Activated CD8-positive, alpha-beta memory T cell treated with anti-CD3 and anti-CD28 coated beads for 24 hours (primary cell): ENCODE data around the gene DLGAP1.
"Not testable (repeated sequence)": the region's sequence is repeated elsewhere in the genome, so short reads cannot be mapped to it uniquely, and the experiment has no call there.

ENCODE experiments used
- DNase-seq: peaks from one replicate; pipeline ENCODE4 v3.0.0-alpha.2; 2020

The DLGAP1 gene

GRCh38 chr18:4068552-4069158 lies 386.5 kb downstream of the DLGAP1 start:
- DNase-seq: no peak

- no peak for DNase-seq
Measured at GRCh38 chr18:4063545-4063944, 391.6 kb downstream of the DLGAP1 start.

GRCh38 chr18:4060427-4061281 lies 394.5 kb downstream of the DLGAP1 start:
- no peak for DNase-seq

GRCh38 chr18:4058179-4058578 lies 396.9 kb downstream of the DLGAP1 start:
- no peak for DNase-seq

GRCh38 chr18:4040391-4041092 lies 414.6 kb downstream of the DLGAP1 start:
- DNase-seq: no peak

GRCh38 chr18:4035521-4035920 lies 419.6 kb downstream of the DLGAP1 start:
- no peak for DNase-seq

- not testable (repeated sequence) for DNase-seq
Measured at GRCh38 chr18:4034815-4035214, 420.3 kb downstream of the DLGAP1 start.

GRCh38 chr18:4026542-4026941 lies 428.6 kb downstream of the DLGAP1 start:
- no peak for DNase-seq

- no peak for DNase-seq
Measured at GRCh38 chr18:4024702-4025101, 430.4 kb downstream of the DLGAP1 start.

- not testable (repeated sequence) for DNase-seq
Measured at GRCh38 chr18:4022749-4023148, 432.4 kb downstream of the DLGAP1 start.

GRCh38 chr18:4020026-4020425 lies 435.1 kb downstream of the DLGAP1 start:
- DNase-seq: no peak

GRCh38 chr18:4017480-4017879 lies 437.6 kb downstream of the DLGAP1 start:
- DNase-seq: no peak

GRCh38 chr18:4016391-4017049 lies 438.6 kb downstream of the DLGAP1 start:
- DNase-seq: no peak

GRCh38 chr18:4007846-4008245 lies 447.3 kb downstream of the DLGAP1 start:
- DNase-seq: no peak

- DNase-seq: no peak
Measured at GRCh38 chr18:4004183-4004829, 450.8 kb downstream of the DLGAP1 start.

- no peak for DNase-seq
Measured at GRCh38 chr18:3998698-3999333, 456.3 kb downstream of the DLGAP1 start.

GRCh38 chr18:3995476-3996102 lies 459.5 kb downstream of the DLGAP1 start:
- DNase-seq: peak; percentile 65

GRCh38 chr18:3993941-3994687 lies 461.0 kb downstream of the DLGAP1 start:
- DNase-seq: no peak

- no peak for DNase-seq
Measured at GRCh38 chr18:3985664-3986063, 469.4 kb downstream of the DLGAP1 start.

- no peak for DNase-seq
Measured at GRCh38 chr18:3985020-3985419, 470.1 kb downstream of the DLGAP1 start.
